ENCODE data around the gene CNNM1.

DNA sequence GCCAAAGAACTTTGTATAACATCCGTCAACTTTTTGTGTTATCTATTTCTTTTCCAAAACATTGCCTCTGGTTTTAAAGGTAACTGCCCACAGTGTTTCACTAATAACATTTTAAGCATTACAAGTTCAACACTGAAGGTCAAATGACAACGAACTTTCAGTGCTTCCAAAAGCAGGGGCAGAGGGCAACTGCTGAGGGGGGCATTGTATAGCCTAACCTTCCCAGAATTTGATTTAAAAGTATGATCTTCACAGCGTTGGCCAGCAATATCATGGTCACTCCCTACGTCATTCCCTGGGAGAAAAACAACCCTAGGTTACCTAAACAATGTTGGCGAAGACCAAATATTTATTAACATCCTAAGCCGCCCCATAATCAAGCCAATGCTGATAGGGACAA, 103.7 kb downstream of the CNNM1 start:
- TF ChIP-seq GATA2 (IDR thresholded peaks at IDR 0.05; ENCODE audit: low read depth, low read length), result no peak
- no peak for TF ChIP-seq GATA3 (IDR thresholded peaks at IDR 0.05; ENCODE audit: low read depth, low read length)
